Activated B cell treated with CpG ODN at 0.5 μM for 24 hours (primary cell): ENCODE data around the gene C5orf47. TPM values are rescaled to one million over a fixed set of nuclear protein-coding genes. Genes with fewer than 3 reads are reported as not detected.

Source experiments
- ATAC-seq: fragments of 200-7000 bp; cut with Tn5 transposase; one replicate; pipeline ENCODE4 v1.10.0; 2021; ENCODE audit warnings: low read depth, mild to moderate bottlenecking, moderate library complexity
- CTCF ChIA-PET: fragments of 350-600 bp; sonication (Branson Sonifier 250); formaldehyde crosslinking; loops from one replicate; lab custom pipeline; 2021; ENCODE audit warnings: antibody characterized with exemption; lab: Charles Lee
- POLR2A ChIA-PET: fragments of 350-600 bp; sonication (Branson Sonifier 250); formaldehyde crosslinking; loops from one replicate; lab custom pipeline; 2021; ENCODE audit warnings: antibody characterized with exemption; lab: Charles Lee
- DNase-seq: peaks from one replicate; pipeline ENCODE4 v3.0.0; 2022
- H3K27ac Mint-ChIP-seq: one replicate; pipeline ENCODE4 v1.8.0; 2020; ENCODE audit warnings: mixed read lengths
- H3K27me3 Mint-ChIP-seq: one replicate; pipeline ENCODE4 v1.8.0; 2021; ENCODE audit warnings: mixed read lengths
- H3K36me3 Mint-ChIP-seq: one replicate; pipeline ENCODE4 v1.8.0; 2021; ENCODE audit warnings: low read depth, mixed read lengths
- H3K4me1 Mint-ChIP-seq: one replicate; pipeline ENCODE4 v1.8.0; 2021; ENCODE audit warnings: mixed read lengths
- H3K4me3 Mint-ChIP-seq: one replicate; pipeline ENCODE4 v1.8.0; 2020; ENCODE audit warnings: mild to moderate bottlenecking, mixed read lengths
- H3K9me3 Mint-ChIP-seq: one replicate; pipeline ENCODE4 v1.8.0; 2020; ENCODE audit warnings: mixed read lengths
- CTCF ChIP-seq: fragments of 200-600 bp; IDR thresholded peaks from one replicate; pipeline ENCODE4 v1.8.0; 2022; ENCODE audit warnings: antibody characterized with exemption, mild to moderate bottlenecking
- intact Hi-C: fragments of 100-400 bp; cut with micrococcal nuclease; formaldehyde crosslinking; loops from one replicate; pipeline ENCODE4 v1.15.1; 2024
- total RNA-seq: library from RNA; stranded (reverse); gene quantifications from 2 replicates; pipeline ENCODE4 v1.2.3, GENCODE V29; 2022

C5orf47 gene
- total RNA-seq, 1 donor from 2014 or later, result not detected

GRCh38 chr5:174030286-174030685, 41.3 kb downstream of the C5orf47 start:
- H3K9me3 Mint-ChIP-seq, result peaks cover 19% of the 10 kb centered on the region
- no peaks in the 10 kb centered on the region for H3K4me1 Mint-ChIP-seq
- intact Hi-C loops, result no loop called here
- H3K36me3 Mint-ChIP-seq, result no peaks in the 10 kb centered on the region
- ChIA-PET POLR2A (no interaction called here), CTCF (no interaction called here)
- ATAC-seq (no peak), DNase-seq (no peak)
- peaks cover 8% of the 10 kb centered on the region for H3K27me3 Mint-ChIP-seq
- no peak for TF ChIP-seq CTCF
- no peak overlapping the region for H3K27ac Mint-ChIP-seq
- H3K4me3 Mint-ChIP-seq, result no peak overlapping the region

- no peak for DNase-seq
- no peak overlapping the region for H3K4me3 Mint-ChIP-seq
- CTCF ChIA-PET, result no interaction called here
- no peaks in the 10 kb centered on the region for H3K9me3 Mint-ChIP-seq
- peaks cover 42% of the 10 kb centered on the region for H3K27me3 Mint-ChIP-seq
- POLR2A ChIA-PET, result no interaction called here
- H3K27ac Mint-ChIP-seq, result no peak overlapping the region
- ATAC-seq, result no peak
- H3K36me3 Mint-ChIP-seq, result no peaks in the 10 kb centered on the region
- no peaks in the 10 kb centered on the region for H3K4me1 Mint-ChIP-seq
- TF ChIP-seq CTCF, result no peak
- intact Hi-C loops, result no loop called here
These were observed 55.7 kb downstream of the C5orf47 start for GRCh38 chr5:174044466-174045254.

- Mint-ChIP-seq H3K36me3 (no peaks in the 10 kb centered on the region), H3K9me3 (no peaks in the 10 kb centered on the region), H3K27ac (no peak within 1 kb of the TSS), H3K27me3 (peaks cover 38% of the 10 kb centered on the region), H3K4me1 (no peaks in the 10 kb centered on the region), H3K4me3 (no peak within 1 kb of the TSS)
- CTCF ChIA-PET, result no interaction called here
- no peak for ATAC-seq
- POLR2A ChIA-PET, result no interaction called here
- no peak for TF ChIP-seq CTCF
- intact Hi-C loops, result no loop called here
- no peak for DNase-seq
These were observed 56.6 kb downstream of the C5orf47 start, which contains the start of gene NSG2 for GRCh38 chr5:174045470-174046025. TSS of gene NSG2 (plus strand) at chr5:174045706. CDS start at chr5:174046756, 1,050 bp downstream.

- H3K4me1 Mint-ChIP-seq, result no peaks in the 10 kb centered on the region
- peaks cover 37% of the 10 kb centered on the region for H3K27me3 Mint-ChIP-seq
- TF ChIP-seq CTCF, result no peak
- DNase-seq (no peak), ATAC-seq (no peak)
- H3K4me3 Mint-ChIP-seq, result no peak overlapping the region
- H3K9me3 Mint-ChIP-seq, result no peaks in the 10 kb centered on the region
- ChIA-PET CTCF (no interaction called here), POLR2A (no interaction called here)
- intact Hi-C loops, result no loop called here
- H3K36me3 Mint-ChIP-seq, result no peaks in the 10 kb centered on the region
- H3K27ac Mint-ChIP-seq, result no peak overlapping the region
These were observed 57.6 kb downstream of the C5orf47 start for GRCh38 chr5:174046558-174046957.

GRCh38 chr5:174047472-174048099, 58.6 kb downstream of the C5orf47 start:
- H3K27ac Mint-ChIP-seq, result no peak overlapping the region
- no peak for ATAC-seq
- ChIA-PET CTCF (no interaction called here), POLR2A (no interaction called here)
- intact Hi-C loops, result no loop called here
- no peaks in the 10 kb centered on the region for H3K9me3 Mint-ChIP-seq
- H3K4me1 Mint-ChIP-seq, result no peaks in the 10 kb centered on the region
- H3K4me3 Mint-ChIP-seq, result no peak overlapping the region
- no peaks in the 10 kb centered on the region for H3K36me3 Mint-ChIP-seq
- TF ChIP-seq CTCF, result no peak
- H3K27me3 Mint-ChIP-seq, result peaks cover 36% of the 10 kb centered on the region
- no peak for DNase-seq
